ENCODE measurements around the gene ASB3.

- TF ChIP-seq GATA3 (IDR thresholded peaks at IDR 0.05; ENCODE audit: low read depth, low read length), result no peak
- no peak for TF ChIP-seq GATA2 (IDR thresholded peaks at IDR 0.05; ENCODE audit: low read depth, low read length)
These were observed 15.9 kb upstream of the ASB3 start for GRCh38 chr2:53802617-53803151.
